Measurements from ENCODE around the gene EPB41L2. TPM values are rescaled to one million over a fixed set of nuclear protein-coding genes. Genes with fewer than 3 reads are reported as not detected.

EPB41L2 gene
- total RNA-seq, 1 experiment from 2014 or later: 74.8 TPM

DNA sequence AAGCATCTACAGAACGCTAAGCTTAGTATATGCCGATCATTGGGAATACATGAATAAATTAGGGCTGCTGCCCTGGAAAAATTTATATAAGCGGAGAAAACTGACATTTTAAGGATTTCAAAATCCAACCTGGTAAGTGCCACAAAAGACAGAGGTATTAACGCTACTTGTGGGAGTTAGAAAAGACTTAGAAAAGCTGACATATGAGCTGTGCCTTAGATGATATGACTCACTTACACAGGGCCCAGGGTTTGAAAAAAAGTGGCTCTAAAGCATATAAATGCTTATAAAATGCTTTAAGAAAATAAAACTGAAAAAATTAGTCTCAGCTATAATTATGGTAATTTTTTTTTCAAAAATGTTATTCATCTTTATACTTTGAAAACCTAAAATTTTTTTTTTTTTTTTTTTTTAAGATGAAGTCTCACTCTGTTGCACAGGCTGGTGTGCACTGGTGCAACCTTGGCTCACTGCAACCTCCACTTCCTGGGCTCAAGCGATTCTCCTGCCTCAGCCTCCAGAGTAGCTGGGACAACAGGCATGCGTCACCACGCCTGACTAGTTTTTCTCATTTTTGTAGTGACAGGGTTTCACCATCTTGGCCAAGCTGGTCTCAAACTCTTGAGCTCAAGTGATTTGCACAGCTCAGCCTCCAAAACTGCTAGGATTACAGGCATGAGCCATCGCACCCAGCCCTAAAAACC lies 25.7 kb downstream of the EPB41L2 start:
- Histone ChIP-seq H3K4me3 (replicated peaks in 1 of 2; ENCODE audit: low read depth in 1 of 2, low read length in 2 of 2) (no peak overlapping the region), H3K36me3 (ENCODE audit: control insufficient read depth in 1 of 2, insufficient read depth in 2 of 2, low read length in 2 of 2) (no peaks in the 10 kb centered on the region), H2AFZ (ENCODE audit: low read depth, low read length, poor library complexity, severe bottlenecking) (no peak overlapping the region), H3K4me2 (ENCODE audit: low read length) (no peak overlapping the region), H3K27ac (ENCODE audit: low read depth, low read length) (no peak overlapping the region), H4K20me1 (ENCODE audit: insufficient read depth) (0 out of 2 replicates have a peak, but pooled peaks cover 3% of the 10 kb centered on the region), H3K4me1 (ENCODE audit: control insufficient read depth in 1 of 2, insufficient read depth in 2 of 2, low read length in 2 of 2) (peaks cover 0 to 5% of the 10 kb centered on the region in 2 experiments; a peak in 1 of 4 replicates), H3K9me3 (ENCODE audit: control insufficient read depth in 1 of 2, insufficient read depth in 1 of 2, low read depth in 1 of 2, low read length in 2 of 2) (no peaks in the 10 kb centered on the region), H3K9me2 (ENCODE audit: insufficient read depth) (no peaks in the 10 kb centered on the region), H3K9ac (ENCODE audit: low read length) (no peak overlapping the region), H3K27me3 (ENCODE audit: insufficient read depth, low read length) (no peaks in the 10 kb centered on the region), H3K79me2 (ENCODE audit: insufficient read depth, low read length) (peaks cover 52% of the 10 kb centered on the region)
- RAD21 ChIA-PET (ENCODE audit: low non-redundant PET in 1 of 2, low total read pairs in 2 of 2, uncharacterized antibody in 2 of 2, unreplicated experiment in 2 of 2): no interaction called here
- CTCF ChIA-PET: interaction anchor here (0.6 kb wide), 1 partner anchor 145 kb away, joined by 3 read pairs; no protein-coding TSS in a partner anchor
- TF ChIP-seq ELF1 (IDR thresholded peaks at IDR 0.05; ENCODE audit: borderline replicate concordance, low read depth) (no peak), EGR1 (IDR thresholded peaks at IDR 0.05; ENCODE audit: low read depth) (no peak), SP1 (IDR thresholded peaks at IDR 0.05; ENCODE audit: low read depth) (no peak), RAD21 (IDR thresholded peaks at IDR 0.05; ENCODE audit: low read depth) (no peak), CBX3 (IDR thresholded peaks at IDR 0.05; ENCODE audit: low read depth) (no peak), SRF (IDR thresholded peaks at IDR 0.05; ENCODE audit: low read depth) (no peak), EZH2phosphoT487 (IDR thresholded peaks at IDR 0.05; ENCODE audit: borderline replicate concordance) (no peak), ZFX (IDR thresholded peaks at IDR 0.05) (no peak), POLR2AphosphoS5 (IDR thresholded peaks at IDR 0.05; ENCODE audit: low read depth, low read length) (no peak)
- TF ChIP-seq, protein P1, sequence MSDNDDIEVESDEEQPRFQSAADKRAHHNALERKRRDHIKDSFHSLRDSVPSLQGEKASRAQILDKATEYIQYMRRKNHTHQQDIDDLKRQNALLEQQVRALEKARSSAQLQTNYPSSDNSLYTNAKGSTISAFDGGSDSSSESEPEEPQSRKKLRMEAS (IDR thresholded peaks at IDR 0.05): no peak
- TF ChIP-seq, protein P2, sequence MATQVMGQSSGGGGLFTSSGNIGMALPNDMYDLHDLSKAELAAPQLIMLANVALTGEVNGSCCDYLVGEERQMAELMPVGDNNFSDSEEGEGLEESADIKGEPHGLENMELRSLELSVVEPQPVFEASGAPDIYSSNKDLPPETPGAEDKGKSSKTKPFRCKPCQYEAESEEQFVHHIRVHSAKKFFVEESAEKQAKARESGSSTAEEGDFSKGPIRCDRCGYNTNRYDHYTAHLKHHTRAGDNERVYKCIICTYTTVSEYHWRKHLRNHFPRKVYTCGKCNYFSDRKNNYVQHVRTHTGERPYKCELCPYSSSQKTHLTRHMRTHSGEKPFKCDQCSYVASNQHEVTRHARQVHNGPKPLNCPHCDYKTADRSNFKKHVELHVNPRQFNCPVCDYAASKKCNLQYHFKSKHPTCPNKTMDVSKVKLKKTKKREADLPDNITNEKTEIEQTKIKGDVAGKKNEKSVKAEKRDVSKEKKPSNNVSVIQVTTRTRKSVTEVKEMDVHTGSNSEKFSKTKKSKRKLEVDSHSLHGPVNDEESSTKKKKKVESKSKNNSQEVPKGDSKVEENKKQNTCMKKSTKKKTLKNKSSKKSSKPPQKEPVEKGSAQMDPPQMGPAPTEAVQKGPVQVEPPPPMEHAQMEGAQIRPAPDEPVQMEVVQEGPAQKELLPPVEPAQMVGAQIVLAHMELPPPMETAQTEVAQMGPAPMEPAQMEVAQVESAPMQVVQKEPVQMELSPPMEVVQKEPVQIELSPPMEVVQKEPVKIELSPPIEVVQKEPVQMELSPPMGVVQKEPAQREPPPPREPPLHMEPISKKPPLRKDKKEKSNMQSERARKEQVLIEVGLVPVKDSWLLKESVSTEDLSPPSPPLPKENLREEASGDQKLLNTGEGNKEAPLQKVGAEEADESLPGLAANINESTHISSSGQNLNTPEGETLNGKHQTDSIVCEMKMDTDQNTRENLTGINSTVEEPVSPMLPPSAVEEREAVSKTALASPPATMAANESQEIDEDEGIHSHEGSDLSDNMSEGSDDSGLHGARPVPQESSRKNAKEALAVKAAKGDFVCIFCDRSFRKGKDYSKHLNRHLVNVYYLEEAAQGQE (IDR thresholded peaks at IDR 0.05; ENCODE audit: low read depth): no peak
- DNase-seq (ENCODE audit: low read depth, low spot score) (no peak), ATAC-seq (no peak)
- BruUV-seq (replicated peaks): no TSS peak
- intact Hi-C loops (cut with micrococcal nuclease): no loop called here
- POLR2A ChIA-PET: no interaction called here
